Mesenteric fat pad (tissue), 1 donor: ENCODE data around the gene ATP8A2. TPM values are rescaled to one million over a fixed set of nuclear protein-coding genes. Genes with fewer than 3 reads are reported as not detected.

Source experiments
- DNase-seq: peaks from one replicate; pipeline ENCODE4 v3.0.0-alpha.2; 2020; ENCODE audit warnings: low spot score
- total RNA-seq: library from RNA; stranded (reverse); fragmentation: NEBNext Ultra II Directional; extraction: Animal tissue kit (Norgen Biotek cat#: 25700); gene quantifications from one replicate; pipeline ENCODE4 v1.2.1, GENCODE V29; 2021
- donor health status: DM: yes; HTN: yes; CAD: no.

Gene ATP8A2
- total RNA-seq, 1 donor from 2014 or later: 0.10 TPM

DNA sequence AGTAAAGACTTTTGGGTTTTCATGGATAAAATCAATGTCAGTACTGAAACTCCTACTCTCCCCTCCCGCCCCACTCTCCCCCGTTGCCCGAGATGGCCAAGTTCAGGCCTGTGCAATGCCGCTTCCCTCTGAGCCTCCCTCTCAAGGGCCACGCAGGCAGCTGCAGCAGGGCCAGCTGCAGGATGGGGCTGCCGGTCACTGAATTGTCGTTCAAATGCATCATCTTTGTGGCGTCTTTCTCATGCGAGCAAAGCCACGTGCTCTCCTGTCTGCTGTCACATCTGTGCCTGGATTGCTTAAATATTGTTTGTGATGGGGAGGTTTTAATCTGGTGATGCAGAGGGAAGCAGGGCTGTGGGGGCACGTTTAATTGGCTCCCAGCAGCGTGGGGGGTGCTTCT, 653.4 kb downstream of the ATP8A2 start:
- no peak for DNase-seq

GRCh38 chr13:26025771-26026170, 654.0 kb downstream of the ATP8A2 start:
- DNase-seq: no peak

- no peak for DNase-seq
These were observed 654.4 kb downstream of the ATP8A2 start for GRCh38 chr13:26026211-26026610.

DNA sequence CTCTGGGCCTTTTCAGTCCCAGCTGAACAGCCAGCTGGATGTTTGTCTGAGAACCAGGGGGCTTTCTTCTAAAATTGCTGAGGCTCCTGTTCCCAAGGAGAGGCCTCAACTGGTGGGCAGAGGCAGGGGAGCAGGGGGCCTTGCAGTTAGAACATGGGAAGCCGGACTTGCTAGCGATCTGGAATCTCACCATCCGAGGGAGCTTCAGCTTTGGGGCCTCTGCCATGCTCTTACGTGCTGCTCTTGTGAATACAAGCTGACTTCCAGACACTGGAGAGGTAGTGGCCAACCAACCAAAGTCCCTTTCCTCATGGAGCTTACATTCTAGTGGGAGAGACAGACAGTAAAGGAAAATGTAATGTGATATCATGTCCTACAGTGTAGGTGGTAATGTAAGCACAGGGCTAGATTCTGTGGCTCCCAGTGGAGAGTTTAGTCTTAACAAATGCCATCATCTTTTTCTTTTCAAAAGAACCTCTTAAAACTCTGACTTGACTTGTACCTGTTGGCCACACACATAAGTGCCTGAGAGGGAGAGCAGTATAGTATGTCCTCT, 657.9 kb downstream of the ATP8A2 start:
- no peak for DNase-seq

GRCh38 chr13:26030331-26030730, 658.6 kb downstream of the ATP8A2 start:
- no peak for DNase-seq

DNA sequence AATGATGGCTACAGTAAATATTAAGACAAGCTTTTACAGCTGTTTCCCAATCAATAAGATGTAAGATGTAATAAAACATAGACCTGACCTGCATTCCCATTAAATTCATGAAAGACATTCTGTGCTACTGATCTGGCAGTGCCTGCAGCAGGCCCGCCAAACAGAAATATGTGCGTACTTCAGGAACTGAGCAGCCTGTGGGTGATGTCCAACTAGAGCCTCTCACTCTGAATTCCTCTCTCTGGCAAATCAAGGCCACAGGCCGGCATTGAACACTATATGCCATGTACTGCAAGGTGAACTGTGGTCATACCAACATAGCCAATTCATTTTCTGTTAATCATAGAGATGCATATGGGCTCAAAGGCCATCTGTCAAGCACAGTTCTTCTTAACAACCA, 662.2 kb downstream of the ATP8A2 start:
- no peak for DNase-seq

DNA sequence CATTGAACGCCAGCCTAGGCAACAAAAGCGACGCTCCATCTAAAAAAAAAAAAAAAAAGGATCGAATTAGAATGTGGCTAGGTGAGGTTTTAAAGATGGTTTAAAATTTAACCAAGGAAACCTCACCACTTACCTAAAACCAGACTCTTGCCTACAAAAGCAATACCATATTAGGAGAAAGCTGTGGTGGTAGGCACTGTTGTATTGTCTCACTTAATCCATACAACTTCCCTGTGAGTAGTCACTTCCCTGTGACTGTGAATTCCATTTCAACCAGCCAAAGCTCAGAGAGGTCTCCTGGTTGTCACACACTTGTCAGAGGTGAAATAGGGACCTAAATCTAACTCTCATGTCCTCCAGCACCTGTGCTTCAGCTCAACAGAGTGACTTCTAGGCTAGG, 664.6 kb downstream of the ATP8A2 start:
- DNase-seq: no peak

- DNase-seq: no peak
These were observed 665.5 kb downstream of the ATP8A2 start for GRCh38 chr13:26037302-26037701.

DNA sequence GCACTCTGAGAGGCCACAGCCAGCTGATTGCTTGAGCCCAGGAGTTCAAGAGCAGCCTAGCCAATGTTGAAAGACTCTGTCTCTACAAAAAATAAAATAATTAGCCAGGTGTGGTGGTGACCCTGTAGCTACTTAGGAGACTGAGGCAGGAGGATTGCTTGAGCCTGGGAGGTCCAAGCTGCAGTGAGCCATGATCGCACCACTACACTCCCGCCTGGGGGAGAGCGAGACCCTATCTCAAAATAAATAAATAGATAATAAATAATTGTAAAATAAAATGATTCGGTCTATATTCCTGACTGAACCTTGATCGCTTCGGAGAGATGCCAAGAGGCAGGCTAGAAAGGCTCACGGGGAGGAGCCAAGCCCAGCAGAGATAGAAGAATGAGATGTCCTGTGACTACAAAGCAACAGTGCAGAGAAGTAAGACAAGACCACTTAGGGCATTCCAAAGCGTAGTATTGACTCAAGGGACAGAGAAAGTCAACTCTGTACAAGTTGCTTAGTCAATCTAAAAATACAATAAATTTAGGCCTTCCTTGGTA, 667.2 kb downstream of the ATP8A2 start:
- no peak for DNase-seq

DNA sequence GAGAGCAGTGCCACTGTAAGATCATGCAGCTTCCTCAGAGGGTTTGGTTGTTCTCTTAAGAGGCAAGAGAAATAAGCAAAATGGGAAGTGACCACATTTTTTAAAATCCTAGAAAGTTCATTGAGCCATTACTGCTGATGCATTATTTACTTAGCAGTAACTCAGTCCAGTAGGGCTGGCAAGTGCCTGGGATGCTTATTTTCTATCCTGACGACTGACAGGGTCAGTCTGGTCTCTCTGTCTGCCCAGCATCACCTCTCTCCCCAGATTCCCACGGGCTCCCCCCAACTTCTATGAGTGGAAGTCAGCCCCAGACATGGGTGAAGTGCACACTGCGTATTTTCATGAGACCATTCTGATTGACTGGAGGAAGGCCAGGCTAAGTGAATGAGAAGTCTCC, 669.7 kb downstream of the ATP8A2 start:
- no peak for DNase-seq

GRCh38 chr13:26042785-26043184, 671.0 kb downstream of the ATP8A2 start:
- DNase-seq: no peak

DNA sequence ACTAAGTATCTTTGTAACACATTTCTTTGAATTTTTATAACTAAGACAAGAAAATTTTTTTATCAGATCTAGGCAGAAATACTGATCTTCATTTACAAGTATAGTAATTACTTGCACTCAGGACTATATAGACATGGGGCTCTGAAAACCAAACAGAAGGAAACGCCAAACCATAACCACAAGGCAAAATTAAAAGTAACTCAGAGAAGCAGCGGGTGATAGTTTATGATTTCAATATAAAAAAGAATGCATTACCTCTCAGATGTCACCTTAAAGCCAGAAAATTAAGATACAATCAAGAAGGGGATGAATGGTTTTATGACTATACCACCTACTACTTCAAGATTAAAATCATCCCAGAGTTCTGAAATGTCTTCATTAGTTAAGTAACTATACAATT, 673.4 kb downstream of the ATP8A2 start:
- no peak for DNase-seq

GRCh38 chr13:26046639-26047038, 674.9 kb downstream of the ATP8A2 start:
- no peak for DNase-seq

- DNase-seq: no peak
These were observed 675.3 kb downstream of the ATP8A2 start for GRCh38 chr13:26047040-26047439.

DNA sequence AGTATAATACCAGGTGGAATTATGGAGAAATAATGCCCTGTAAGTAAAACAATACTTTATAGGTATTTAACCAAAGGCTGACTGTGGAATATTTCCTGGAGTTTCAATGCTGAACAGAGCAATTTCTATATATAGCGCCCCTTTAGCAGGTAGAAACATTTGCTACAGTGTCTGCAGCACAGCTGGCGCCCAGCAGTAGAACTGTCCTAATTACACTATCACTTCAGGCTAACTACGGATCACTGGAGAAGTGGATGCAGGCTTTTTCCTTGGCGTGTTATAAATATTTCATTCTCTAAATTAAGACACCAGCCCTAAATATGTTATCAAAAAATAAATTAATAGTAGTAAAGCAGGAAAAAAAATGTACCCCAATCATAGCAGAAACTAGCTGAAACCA, 677.0 kb downstream of the ATP8A2 start:
- DNase-seq: no peak

DNA sequence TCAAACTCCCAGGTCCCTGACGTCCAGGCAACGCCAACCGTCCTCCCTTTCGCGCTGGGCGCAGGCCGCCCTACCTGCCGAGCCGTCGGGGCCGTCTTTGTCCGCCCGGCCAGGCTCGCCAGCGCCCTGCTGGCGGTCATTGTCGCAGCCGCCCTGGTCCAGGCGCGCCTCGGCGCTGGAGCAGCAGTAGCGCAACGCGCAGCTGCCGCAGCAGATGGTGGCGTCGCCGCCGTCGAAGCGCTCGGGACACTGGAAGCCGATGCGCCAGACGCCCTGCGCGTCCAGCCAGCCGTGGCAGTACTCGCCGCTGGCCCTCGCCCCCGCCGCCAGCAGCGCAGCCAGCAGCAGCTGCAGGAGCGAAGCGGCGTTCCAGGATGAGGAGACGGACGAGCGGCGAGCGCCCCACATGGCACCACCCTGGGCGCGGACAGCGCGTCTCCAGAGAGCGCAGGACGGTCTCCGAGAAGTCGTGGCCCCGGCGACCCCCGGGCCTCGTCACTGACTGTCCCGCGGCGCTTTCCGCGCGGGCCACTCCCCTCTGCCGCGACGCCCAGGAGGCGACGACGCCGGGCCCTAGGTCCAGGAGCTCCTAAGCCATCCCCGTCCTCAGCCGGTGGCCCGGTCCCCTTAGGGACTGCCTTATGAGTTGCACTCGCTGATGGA, 678.9 kb downstream of the ATP8A2 start:
- DNase-seq: no peak

- DNase-seq: no peak
These were observed 679.5 kb downstream of the ATP8A2 start for GRCh38 chr13:26051231-26051656.

- no peak for DNase-seq
These were observed 680.0 kb downstream of the ATP8A2 start, which contains the start of gene SHISA2 for GRCh38 chr13:26051657-26052311. TSS of gene SHISA2 (minus strand) at chr13:26052016. CDS start at chr13:26050975, 1,041 bp downstream.

DNA sequence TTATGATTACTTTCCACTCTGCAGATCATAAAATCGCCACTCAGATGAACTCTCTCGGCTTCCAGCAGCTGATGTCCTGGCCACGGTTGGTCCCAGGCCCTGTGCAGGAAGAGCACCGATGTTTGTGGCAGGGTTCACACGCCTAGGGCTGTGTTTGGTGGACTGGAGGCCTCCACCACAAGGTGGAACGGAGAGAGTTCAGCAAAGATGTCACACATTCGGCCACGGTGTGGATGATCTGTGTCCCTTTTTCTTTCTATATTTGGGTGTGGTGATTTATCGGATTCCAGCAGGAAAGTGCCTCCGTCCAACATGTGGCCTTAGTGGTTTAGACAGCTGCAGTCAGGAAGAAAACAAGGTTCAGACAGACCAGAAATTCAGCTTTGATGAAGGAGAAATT, 680.6 kb downstream of the ATP8A2 start:
- DNase-seq: no peak

GRCh38 chr13:26053418-26053980, 681.7 kb downstream of the ATP8A2 start:
- no peak for DNase-seq

- no peak for DNase-seq
These were observed 683.1 kb downstream of the ATP8A2 start for GRCh38 chr13:26054896-26055295.

GRCh38 chr13:26058704-26059103, 686.9 kb downstream of the ATP8A2 start:
- DNase-seq: no peak
